PC-9 (cell line): ENCODE results near the gene IQCB1. TPM values are rescaled to one million over a fixed set of nuclear protein-coding genes. Genes with fewer than 3 reads are reported as not detected.

Experiments
- BruUV-seq: library from RNA; stranded (reverse); fragments of 400-500 nt; replicated peaks from 2 replicates; lab custom pipeline; 2021; lab: Mats Ljungman, UMichigan
- CTCF ChIA-PET: fragments of 300-600 bp; sonication (Branson Sonifier 250); formaldehyde crosslinking; loops from one replicate; lab custom pipeline; 2022; ENCODE audit warnings: antibody characterized with exemption; lab: Charles Lee
- POLR2A ChIA-PET: fragments of 300-600 bp; sonication (Branson Sonifier 250); formaldehyde crosslinking; loops from one replicate; lab custom pipeline; 2022; ENCODE audit warnings: antibody characterized with exemption; ENCODE audit not compliant: unreplicated experiment; lab: Charles Lee
- DNase-seq, 2 experiments: peaks; one replicate each; pipeline versions ENCODE4 v3.0.0 to v3.0.0-alpha.2; 2015 to 2022; ENCODE audit warnings: mixed read lengths in 1 of 2
- H2AFZ ChIP-seq: fragments of 200-600 bp; sonication (generic); 2 replicates; pipeline ENCODE4 v1.8.1; 2017; ENCODE audit warnings: antibody characterized with exemption
- H3F3A ChIP-seq: fragments of 200-600 bp; sonication (generic); 2 replicates; pipeline ENCODE4 v1.8.1; 2017; ENCODE audit warnings: antibody characterized with exemption, mild to moderate bottlenecking, low read depth; ENCODE audit not compliant: insufficient read depth
- H3K27ac ChIP-seq: fragments of 200-600 bp; sonication (generic); 2 replicates; pipeline ENCODE4 v1.6.1; 2016; ENCODE audit warnings: mixed run types
- H3K27me3 ChIP-seq: fragments of 200-600 bp; sonication (generic); 2 replicates; pipeline ENCODE4 v1.6.1; 2016; ENCODE audit warnings: low read depth, mixed run types; ENCODE audit not compliant: insufficient read depth
- H3K36me3 ChIP-seq: fragments of 200-600 bp; sonication (generic); 2 replicates; pipeline ENCODE4 v1.6.1; 2016; ENCODE audit warnings: low read depth, mixed run types
- H3K4me1 ChIP-seq: fragments of 200-600 bp; sonication (generic); replicated peaks from 2 replicates; pipeline ENCODE4 v1.6.1; 2016; ENCODE audit warnings: mixed run types; ENCODE audit not compliant: insufficient read depth
- H3K4me2 ChIP-seq: fragments of 200-600 bp; sonication (generic); 2 replicates; pipeline ENCODE4 v1.6.1; 2017; ENCODE audit warnings: mixed run types
- H3K4me3 ChIP-seq: fragments of 200-600 bp; sonication (generic); 2 replicates; pipeline ENCODE4 v1.6.1; 2016; ENCODE audit warnings: mixed run types
- H3K79me2 ChIP-seq: fragments of 200-600 bp; sonication (generic); 2 replicates; pipeline ENCODE4 v1.6.1; 2017; ENCODE audit warnings: low read depth, mixed run types
- H3K9me2 ChIP-seq: fragments of 200-600 bp; sonication (generic); 2 replicates; pipeline ENCODE4 v1.8.1; 2017; ENCODE audit warnings: mild to moderate bottlenecking; ENCODE audit not compliant: insufficient read depth
- H3K9me3 ChIP-seq: fragments of 200-600 bp; sonication (generic); 2 replicates; pipeline ENCODE4 v1.8.1; 2016; ENCODE audit warnings: low read depth; ENCODE audit not compliant: insufficient read depth
- H4K20me1 ChIP-seq: fragments of 200-600 bp; sonication (generic); 2 replicates; pipeline ENCODE4 v1.8.1; 2017; ENCODE audit not compliant: insufficient read depth
- EZH2 ChIP-seq: fragments of 200-600 bp; sonication (generic); IDR thresholded peaks from 2 replicates; pipeline ENCODE4 v1.8.0; 2017; ENCODE audit warnings: antibody characterized with exemption, low read depth
- intact Hi-C: fragments of 100-400 bp; cut with micrococcal nuclease; formaldehyde crosslinking; loops from one replicate; pipeline ENCODE4 v1.10.0; 2022; ENCODE audit not compliant: unreplicated experiment
- total RNA-seq: library from RNA; stranded (reverse); gene quantifications from 2 replicates; pipeline ENCODE4 v1.2.3, GENCODE V29; 2021
- TF ChIP-seq, protein P1 (sequence below): fragments of 200-600 bp; sonication (generic); conservative IDR thresholded peaks from 2 replicates; pipeline ENCODE4 v1.6.1; 2017; ENCODE audit warnings: mixed run types, antibody characterized with exemption, mild to moderate bottlenecking, moderate library complexity

The IQCB1 gene
- total RNA-seq, 1 experiment from 2014 or later: 14.8 TPM

DNA sequence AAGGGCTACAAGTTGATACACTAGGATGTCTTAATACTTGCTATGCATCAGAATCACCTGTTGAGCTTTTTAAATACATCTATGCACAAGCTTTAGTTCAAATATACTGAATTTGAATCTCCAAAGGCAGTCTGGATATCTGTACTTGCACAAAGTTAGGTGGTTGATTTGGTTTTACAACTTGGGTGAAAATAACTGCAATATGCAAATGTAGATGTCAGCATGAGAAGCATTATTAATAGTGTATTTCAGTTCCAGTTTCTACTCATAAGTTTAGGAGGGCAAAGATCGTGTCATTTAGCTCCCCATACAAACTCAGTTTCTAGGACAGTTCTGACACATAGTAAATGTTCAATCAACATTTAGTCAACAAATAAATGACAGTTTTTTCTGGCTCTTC lies 25.6 kb downstream of the IQCB1 start:
- no peaks in the 10 kb centered on the region for H3K4me1 ChIP-seq
- ChIA-PET CTCF (no interaction called here), POLR2A (interaction anchor here (0.6 kb wide), 1 partner anchor 60 kb away, joined by 4 read pairs; the partner anchor contains the start of gene GOLGB1)
- no peak overlapping the region for H2AFZ ChIP-seq
- TF ChIP-seq EZH2: no peak
- TF ChIP-seq, protein P1, sequence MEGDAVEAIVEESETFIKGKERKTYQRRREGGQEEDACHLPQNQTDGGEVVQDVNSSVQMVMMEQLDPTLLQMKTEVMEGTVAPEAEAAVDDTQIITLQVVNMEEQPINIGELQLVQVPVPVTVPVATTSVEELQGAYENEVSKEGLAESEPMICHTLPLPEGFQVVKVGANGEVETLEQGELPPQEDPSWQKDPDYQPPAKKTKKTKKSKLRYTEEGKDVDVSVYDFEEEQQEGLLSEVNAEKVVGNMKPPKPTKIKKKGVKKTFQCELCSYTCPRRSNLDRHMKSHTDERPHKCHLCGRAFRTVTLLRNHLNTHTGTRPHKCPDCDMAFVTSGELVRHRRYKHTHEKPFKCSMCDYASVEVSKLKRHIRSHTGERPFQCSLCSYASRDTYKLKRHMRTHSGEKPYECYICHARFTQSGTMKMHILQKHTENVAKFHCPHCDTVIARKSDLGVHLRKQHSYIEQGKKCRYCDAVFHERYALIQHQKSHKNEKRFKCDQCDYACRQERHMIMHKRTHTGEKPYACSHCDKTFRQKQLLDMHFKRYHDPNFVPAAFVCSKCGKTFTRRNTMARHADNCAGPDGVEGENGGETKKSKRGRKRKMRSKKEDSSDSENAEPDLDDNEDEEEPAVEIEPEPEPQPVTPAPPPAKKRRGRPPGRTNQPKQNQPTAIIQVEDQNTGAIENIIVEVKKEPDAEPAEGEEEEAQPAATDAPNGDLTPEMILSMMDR: no peak
- H3K9me3 ChIP-seq: no peaks in the 10 kb centered on the region
- DNase-seq: no peak
- H3K9me2 ChIP-seq: no peaks in the 10 kb centered on the region
- intact Hi-C loops: no loop called here
- no peak overlapping the region for H3K4me3 ChIP-seq
- H3F3A ChIP-seq: no peaks in the 10 kb centered on the region
- 0 out of 2 replicates have a peak, but pooled peaks cover 3% of the 10 kb centered on the region for H3K79me2 ChIP-seq
- BruUV-seq: no TSS peak
- peaks cover 4% of the 10 kb centered on the region for H3K36me3 ChIP-seq
- no peaks in the 10 kb centered on the region for H3K27me3 ChIP-seq
- no peaks in the 10 kb centered on the region for H4K20me1 ChIP-seq
- H3K4me2 ChIP-seq: no peak overlapping the region
- no peak overlapping the region for H3K27ac ChIP-seq

DNA sequence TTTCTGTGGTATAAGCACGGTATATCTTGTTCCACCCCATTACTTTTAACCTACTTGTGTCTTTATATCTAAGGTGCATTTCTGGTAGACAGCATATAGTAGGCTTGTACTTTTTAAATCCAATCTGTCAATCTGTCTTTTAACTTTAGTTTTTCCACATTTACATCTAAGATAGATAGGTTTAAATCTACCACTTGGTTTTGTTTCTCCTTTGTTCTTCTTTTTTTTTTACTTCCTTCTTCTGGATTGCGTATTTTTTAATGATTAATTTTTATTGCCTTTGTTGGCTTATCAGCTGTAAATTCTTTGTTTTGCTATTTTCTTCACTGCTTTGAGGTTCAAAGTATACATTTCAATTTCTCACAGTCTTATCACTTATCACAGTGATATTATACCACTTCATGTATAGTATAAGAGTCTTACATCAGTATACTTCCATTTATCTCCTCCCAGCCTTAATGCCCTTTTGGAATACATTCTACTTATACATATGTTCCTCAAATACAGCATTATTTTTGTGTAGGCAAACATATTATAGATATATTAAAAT lies 31.0 kb downstream of the IQCB1 start:
- no peaks in the 10 kb centered on the region for H3K4me1 ChIP-seq
- no peak overlapping the region for H3K4me2 ChIP-seq
- POLR2A ChIA-PET: no interaction called here
- CTCF ChIA-PET: no interaction called here
- TF ChIP-seq, protein P1: no peak
- TF ChIP-seq EZH2: no peak
- no peaks in the 10 kb centered on the region for H3K79me2 ChIP-seq
- no peak overlapping the region for H2AFZ ChIP-seq
- intact Hi-C loops: no loop called here
- H3K27ac ChIP-seq: no peak overlapping the region
- H3K27me3 ChIP-seq: no peaks in the 10 kb centered on the region
- peaks cover 4% of the 10 kb centered on the region; the same call in 1 of the 2 replicates for H3K36me3 ChIP-seq
- BruUV-seq: no TSS peak
- H3F3A ChIP-seq: no peaks in the 10 kb centered on the region
- no peak for DNase-seq
- H3K9me3 ChIP-seq: no peaks in the 10 kb centered on the region
- no peaks in the 10 kb centered on the region for H4K20me1 ChIP-seq
- H3K9me2 ChIP-seq: no peaks in the 10 kb centered on the region
- H3K4me3 ChIP-seq: no peak overlapping the region

DNA sequence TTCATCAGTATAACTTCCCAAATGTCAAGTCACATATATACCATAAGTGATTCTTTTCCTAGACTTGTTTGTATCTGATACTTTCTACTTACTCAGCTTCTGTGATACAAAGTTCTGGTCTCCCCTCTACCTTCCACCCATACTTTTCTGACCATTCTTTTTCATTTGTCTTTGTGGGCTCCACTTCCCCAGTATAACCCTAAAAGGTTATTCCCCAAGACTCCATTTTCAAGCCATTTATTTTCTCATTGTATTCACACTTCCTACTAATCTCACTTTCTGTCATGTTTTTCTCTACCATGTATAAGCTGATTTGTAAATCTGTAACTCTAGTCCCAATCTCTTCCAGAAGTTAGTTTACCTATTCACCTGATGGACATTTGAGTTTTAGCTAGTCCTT lies 34.0 kb downstream of the IQCB1 start:
- Histone ChIP-seq H3K27ac (no peak overlapping the region), H4K20me1 (no peaks in the 10 kb centered on the region), H3K9me2 (no peaks in the 10 kb centered on the region), H3K4me1 (no peaks in the 10 kb centered on the region), H3K4me3 (no peak overlapping the region), H3K9me3 (no peaks in the 10 kb centered on the region), H3K4me2 (no peak overlapping the region), H3K36me3 (no peaks in the 10 kb centered on the region), H2AFZ (no peak overlapping the region), H3K27me3 (no peaks in the 10 kb centered on the region), H3F3A (no peaks in the 10 kb centered on the region), H3K79me2 (no peaks in the 10 kb centered on the region)
- no TSS peak for BruUV-seq
- POLR2A ChIA-PET: no interaction called here
- DNase-seq: no peak
- intact Hi-C loops: no loop called here
- CTCF ChIA-PET: no interaction called here
- TF ChIP-seq, protein P1: no peak
- no peak for TF ChIP-seq EZH2
